NCI-H69 (cell line): ENCODE results near the gene KATNB1.

Experiments
- DNase-seq: peaks from one replicate; lab custom pipeline; 2025; lab: John Stamatoyannopoulos, UW

The KATNB1 gene, protein sequence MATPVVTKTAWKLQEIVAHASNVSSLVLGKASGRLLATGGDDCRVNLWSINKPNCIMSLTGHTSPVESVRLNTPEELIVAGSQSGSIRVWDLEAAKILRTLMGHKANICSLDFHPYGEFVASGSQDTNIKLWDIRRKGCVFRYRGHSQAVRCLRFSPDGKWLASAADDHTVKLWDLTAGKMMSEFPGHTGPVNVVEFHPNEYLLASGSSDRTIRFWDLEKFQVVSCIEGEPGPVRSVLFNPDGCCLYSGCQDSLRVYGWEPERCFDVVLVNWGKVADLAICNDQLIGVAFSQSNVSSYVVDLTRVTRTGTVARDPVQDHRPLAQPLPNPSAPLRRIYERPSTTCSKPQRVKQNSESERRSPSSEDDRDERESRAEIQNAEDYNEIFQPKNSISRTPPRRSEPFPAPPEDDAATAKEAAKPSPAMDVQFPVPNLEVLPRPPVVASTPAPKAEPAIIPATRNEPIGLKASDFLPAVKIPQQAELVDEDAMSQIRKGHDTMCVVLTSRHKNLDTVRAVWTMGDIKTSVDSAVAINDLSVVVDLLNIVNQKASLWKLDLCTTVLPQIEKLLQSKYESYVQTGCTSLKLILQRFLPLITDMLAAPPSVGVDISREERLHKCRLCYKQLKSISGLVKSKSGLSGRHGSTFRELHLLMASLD

DNA sequence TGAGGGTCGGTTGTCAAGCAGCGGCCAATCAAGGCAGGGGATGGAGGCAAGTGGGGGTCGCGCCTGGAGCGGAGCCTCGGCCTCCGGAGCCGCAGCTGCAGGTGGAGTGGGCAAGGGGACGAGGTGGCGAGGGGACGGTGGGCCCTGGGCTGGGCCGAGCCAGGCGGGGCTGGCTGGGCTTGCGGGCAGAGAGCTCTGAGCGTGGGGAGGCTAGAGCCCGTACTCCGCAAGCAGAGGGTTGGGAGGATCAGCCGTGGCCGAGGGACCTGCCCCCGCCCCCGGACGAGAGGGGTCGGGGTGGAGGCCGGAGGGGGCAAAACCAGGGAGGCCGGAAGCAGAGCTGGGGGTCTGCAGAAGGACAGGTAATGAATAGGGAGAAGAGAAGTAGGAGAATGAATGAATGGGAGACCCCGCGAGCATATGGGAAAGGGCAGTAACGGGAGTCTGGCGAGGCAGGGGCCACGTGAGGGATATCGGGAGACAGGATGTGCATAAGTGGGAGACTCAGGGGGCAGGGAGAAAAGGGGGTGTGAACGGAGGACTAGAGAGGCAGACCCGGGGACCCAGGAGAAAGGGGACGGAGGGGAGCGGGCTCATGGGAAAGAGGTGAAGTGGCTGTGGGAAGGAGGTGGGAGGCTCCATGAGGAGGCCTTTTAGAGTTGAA is at the start of gene KATNB1:
KATNB1 (plus strand) TSS at position 16 of the 664 bp plus-strand sequence. CDS start 1,474 bp downstream, outside the sequence.
- peak; percentile 35 for DNase-seq

DNA sequence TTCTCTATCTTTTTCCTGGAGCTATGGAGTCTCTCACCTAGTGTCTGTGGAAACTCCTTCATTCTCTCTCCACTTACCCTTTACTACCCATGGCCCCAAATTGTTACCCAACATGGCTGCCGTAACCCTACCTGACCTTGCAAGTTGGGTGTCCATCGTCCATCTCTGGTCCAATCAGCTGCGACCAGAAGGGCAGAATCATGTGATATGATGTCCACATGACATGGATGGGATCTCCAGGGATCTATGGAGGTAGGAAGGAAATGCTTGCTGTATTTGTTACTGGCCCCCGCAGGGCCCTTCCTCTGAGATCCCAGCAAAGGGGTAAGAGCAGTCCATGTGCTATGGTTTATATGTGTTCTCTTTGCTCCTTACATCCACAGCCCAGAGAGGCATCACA is 49.0 kb upstream of the KATNB1 start:
- no peak for DNase-seq

DNA sequence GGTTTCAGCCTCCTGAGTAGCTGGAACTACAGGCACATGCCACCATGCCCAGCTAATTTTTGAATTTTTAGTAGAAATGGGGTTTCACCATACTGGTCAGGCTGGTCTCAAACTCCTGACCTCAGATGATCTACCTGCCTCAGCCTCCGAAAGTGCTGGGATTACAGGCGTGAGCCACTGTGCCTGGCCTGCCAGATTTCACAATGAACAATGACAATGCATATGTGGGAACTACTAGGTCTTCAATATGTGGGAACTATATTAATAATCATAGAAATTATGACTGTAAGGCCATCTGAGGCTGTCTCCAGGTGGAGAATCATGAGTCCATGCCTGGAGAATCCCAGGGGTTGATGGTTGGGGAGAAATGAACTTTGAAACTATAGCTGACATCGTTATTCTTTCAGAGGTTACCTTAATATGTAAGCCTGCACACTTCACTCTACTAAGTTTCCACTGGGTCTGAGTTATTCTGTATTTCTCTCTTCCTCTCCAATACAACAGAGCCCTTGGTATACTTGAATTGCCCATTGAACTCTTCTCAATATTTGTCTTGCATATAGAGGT is 48.1 kb upstream of the KATNB1 start:
- no peak for DNase-seq

DNA sequence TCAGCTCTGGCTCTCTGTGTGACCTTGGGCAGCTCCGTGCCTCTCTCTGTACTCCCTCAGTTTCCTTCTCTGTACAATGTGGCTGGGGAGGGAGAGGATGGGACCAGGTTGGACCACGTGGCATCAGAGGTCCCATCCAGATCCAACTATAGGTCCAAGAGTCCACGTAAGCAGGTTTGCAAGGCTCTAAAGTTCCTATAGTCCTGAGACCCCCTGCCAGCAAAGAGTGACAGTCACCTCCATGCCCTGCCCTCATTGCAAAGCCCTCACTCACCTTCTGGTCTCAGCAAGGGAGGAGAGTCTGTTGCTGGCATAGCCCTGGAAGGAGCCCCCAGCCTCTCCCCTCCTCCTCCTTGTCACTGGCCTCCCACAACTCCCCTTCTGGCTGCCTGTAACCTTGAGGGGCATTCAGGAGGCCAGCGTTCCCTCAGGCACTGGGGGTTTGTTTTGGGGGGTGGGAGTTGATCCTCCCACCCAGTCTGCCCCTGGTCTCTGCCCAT is 47.0 kb upstream of the KATNB1 start:
- DNase-seq: no peak

DNA sequence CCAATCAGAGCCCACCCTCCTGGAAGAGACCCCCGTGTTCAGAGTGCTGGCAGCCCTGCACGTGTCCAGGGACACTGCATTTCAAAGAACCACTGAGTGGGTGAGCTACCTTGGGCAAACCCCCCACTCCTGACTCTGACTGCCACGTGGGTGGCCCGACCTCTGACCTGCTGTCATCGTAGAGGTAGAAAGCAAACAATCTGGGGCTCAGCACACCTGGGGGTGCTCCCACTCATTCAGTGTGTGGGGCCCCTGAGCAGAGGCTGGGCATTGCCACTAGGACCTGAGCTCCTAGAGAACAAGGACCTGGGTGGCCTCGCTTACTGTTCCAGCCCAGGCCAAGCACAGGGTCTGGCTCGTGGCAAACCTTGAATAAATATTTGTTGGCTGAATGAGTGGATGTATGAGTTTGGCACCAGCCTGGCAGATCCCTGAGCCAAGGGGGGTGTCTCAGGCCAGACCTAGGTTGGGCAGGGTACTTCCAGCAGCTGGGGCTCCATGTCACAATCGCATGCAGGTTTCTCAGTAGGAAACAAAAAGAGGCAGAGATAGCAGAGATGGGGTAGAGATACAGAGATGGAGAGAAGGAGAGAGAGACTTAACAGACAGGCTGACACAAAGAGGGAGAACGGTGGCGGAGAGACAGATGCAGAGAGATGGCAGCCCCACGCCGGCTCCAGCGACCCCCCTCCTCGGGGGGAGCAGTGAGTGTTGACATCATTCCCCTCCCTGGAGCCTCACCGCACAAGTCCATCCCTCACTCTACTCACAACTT is 46.4 kb upstream of the KATNB1 start:
- DNase-seq: no peak

DNA sequence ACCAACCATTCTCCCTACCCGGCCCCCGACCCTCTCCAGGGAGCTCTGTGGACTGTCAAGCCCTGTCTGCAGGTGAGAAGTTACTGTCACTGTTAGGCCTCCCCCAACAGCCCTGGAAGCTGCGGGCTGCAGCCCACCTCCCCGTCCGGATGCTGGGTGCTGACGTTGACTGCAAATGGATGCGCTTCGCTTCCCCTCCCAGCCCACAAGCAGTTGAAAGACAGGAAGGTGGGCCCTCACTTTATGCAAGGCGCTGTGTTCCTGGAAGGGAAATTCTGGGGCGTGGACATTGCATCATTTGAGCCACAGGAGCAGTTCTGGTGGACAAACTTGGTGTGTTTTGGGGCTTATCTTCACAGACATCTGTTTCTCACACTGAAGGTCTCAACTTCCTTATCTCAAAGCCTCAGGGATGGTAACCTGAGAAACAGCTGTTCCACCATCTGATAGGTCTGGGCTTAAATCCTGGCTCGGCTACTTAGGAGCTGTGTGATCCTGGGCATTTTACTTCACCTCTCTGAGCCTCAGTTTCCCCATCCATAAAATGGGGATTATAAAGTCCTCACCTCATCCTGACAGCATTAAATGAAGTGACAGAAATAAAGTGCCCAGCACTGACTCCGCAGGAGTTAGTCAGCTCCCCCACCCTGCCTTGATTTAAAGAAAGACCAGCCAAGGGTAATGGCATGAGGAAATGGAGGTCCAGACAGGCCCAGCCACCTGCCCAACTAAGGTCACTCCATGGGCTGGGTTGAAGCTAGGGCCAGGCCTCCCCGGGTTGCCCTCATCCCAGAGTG is 45.6 kb upstream of the KATNB1 start:
- DNase-seq: no peak

DNA sequence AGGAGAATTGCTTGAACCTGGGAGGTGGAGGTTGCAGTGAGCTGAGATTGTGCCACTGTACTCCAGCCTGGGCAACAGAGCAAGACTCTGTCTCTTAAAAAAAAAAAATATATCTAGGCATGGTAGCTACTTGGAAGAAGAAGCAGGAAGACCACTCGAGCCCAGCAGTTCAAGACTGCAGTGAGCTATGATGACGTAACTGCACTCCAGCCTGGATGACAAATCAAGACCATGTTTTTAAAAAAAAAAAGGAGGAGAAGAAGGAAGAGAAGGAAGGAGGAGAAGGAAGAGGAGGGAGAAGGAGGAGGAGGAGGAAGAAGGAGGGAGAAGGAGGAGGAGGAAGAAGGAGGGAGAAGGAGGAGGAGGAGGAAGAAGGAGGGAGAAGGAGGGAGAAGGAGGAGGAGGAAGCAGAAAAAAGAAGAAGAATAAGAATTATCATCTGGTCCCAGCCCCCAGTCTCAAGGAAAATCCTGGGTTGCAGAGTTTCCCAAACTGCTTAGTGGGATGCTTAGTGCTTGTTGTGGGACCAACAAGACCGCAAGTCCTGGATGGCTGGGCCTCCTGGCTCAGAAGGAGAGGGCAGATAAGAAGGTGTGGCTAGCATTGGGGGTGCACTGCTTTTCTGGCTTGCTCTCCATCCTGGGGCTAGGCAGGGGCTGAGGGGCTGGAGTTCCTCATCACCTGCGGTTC is 44.6 kb upstream of the KATNB1 start:
- DNase-seq: no peak

DNA sequence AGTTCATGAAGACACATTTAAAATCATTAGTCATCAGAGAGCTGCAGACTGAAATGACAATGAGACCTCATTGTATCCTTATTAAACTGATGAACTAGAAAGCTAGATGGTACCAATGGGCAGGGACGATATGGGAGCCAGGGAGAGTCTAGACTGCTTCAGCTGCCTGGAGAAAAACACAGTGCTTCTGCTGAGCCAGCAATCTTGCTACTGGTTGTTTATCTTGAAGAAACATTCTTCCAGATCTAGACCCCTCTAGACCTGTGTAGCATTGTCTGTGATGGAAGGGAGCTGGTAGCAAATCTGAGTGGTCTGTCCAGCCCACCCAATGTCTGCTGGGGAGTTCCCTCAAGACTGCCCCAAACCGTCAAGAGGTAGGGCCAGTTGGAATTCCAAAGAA is 42.9 kb upstream of the KATNB1 start:
- DNase-seq: no peak

DNA sequence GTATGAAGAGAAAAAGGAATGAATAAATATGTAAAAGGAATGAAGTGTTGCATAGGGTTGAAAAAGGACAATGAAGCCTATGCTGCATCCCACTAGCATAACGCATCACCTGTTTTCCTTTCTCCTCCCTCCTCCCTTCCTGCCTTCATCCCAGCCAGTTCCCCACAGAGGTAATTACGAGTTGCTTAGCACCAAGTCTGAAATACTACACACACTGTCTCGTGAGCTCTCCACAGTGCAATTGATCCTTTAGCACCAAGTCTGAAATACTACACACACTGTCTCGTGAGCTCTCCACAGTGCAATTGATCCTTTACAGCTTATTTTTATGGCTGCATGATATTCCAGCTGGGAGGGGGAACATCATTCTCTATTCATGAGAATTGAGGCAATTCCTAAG is 42.0 kb upstream of the KATNB1 start:
- DNase-seq: no peak

DNA sequence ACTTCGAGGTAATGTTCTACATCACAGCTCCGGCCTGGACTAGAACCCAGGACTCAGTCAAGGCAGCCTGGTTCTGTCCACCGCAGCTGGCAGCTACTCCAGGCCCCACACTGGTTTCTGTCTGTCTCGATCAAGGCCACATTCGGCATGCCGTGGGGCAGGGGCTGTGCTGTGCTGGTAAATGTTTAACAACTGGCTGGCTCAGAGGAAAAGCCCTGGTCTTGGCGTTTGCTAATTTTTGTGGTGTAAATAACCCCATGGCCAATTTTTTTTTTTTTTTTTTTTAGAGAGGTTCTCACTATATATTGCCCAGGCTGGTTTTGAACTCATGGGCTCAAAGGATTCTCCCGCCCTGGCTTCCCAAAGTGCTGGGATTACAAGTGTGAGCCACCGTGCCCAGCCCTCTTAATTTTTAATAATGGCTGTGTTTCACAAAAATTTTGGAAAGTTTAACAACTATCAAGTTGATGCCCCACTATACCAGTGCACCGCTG is 41.3 kb upstream of the KATNB1 start:
- DNase-seq: no peak

DNA sequence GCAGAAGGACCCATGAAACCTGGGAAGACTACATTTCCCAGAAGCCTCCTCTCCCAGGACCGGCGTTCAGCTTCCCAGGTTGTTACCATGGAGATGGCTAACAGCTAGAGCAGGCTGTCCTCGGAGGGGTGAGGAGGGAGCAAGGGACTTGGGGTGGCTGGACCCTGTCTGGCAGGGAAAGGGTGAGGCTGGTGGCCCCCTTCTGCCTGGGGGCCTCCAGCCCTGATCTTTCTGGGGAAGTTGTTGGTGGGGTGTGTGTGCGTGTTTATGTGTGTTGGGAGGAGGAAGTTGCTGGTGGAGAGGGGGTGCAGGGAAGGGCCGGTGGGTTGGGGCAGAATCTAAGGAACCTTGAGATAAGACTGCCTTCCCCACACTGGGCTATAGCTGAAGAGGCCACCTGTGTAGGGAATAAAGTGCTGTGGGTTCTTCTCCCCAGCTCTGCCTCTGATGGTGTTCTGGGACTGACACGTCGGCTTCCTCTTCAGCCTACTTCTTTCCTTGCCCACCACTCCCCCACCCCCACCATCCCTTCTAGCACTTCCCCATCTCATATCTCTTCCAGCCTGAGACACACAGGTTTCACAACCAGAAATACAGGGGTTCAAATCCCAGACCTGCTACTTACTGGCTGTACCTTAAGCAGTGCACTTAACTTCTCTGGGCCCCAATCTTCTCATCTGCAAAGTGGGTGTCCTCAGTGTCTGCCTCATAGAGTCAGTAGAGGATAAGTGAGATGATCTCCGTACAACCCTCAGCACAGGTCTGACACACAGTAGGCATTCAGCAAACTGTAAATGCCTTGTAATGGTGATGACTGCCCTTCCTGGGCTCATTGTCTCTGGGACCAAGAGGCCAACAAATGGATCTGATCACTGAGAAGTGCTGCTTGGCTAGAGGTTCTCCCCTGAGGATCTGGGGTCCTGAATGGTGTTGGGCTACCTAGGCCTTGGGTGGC is 40.6 kb upstream of the KATNB1 start, which contains the start of gene DRC7:
DRC7 (plus strand) TSS at position 82 of the 955 bp plus-strand sequence. CDS start 3,144 bp downstream, outside the sequence.
- DNase-seq: peak; percentile 59

DNA sequence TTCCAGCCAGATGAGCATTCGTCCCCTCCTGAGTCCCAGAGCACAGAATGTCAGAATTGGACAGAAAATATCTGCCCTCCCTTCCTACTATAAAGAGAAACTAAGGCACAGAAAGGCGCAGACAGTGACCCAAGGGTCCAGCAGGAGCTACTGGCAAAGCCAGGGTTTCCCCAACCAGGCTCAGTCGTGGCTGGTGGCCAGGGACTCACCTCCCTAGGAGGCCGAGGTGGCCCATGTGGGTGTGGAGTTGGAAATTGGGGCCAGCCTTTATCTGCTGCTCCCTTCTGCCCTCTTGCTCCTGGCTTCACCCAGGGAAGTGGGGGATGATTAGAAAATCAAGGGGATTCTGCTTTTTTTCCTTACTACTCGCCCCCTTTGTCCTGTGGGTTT is 39.9 kb upstream of the KATNB1 start:
- no peak for DNase-seq

DNA sequence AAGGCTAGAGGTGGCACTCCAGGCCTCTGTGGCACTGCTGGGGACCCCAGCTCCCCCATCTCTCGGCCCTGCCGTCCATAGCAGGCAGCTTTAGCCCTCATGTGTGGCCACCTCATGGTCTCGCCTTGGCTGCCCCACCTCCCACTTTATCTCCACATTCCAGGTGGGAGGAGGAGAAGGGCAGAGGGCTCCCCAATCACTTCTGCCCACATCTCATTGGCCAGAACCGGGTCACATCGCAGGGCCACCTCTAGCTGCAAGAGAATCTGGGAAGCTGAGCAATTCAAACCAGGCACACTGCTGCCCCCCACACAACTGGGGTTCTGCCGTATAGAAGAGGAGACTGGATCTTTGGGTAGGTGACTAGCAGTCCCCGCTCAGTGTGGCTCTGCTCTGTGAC is 39.3 kb upstream of the KATNB1 start:
- DNase-seq: no peak

DNA sequence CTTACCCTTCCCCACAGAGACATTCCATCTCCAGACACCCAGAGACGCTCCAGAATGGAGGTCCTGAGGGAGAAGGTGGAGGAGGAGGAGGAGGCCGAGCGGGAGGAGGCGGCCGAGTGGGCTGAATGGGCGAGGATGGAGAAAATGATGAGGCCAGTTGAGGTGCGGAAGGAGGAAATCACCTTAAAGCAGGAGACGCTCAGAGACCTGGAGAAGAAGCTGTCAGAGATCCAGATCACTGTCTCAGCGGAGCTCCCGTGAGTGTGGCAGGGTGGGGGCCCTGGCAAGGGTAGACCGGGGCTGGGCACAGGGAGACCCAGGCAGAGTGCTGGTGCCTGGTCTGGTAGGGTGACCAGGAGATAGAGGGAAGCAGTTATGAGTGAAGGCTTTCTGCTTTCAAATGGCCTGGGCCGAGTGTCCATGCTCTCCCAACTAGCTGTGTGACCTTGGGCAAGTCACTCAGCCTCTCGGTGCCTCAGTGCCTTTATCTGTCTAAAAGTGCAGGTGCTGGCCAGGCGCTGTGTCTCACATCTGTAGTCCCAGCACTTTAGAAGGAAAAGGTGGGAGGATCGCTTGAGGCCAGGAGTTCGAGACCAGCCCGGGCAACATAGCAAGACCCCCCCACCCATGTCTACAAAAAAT is 37.6 kb upstream of the KATNB1 start:
- DNase-seq: no peak

DNA sequence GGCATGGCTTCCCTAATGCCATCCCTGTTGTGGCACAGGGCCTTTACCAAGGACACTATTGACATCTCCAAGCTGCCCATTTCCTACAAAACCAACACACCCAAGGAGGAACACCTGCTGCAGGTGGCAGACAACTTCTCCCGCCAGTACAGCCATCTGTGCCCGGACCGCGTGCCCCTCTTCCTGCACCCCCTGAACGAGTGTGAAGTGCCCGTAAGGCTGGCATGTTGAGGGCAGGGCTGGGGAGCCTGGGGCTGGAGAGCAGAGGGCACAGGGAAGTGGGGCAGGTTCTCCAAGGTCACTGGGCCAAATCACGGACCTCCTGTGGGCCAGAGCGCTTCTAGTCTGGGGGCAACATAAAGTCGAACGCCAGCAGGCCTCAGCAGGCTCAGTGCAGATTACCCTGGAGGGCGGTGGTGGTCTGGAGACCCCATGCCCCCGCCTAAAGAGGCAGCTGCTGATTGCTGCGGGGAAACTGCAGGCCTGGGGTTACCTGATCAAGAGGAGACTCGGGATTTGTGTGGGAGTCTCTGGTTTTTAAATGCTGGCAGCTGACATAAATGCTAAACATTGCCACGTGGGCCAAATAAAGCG is 36.7 kb upstream of the KATNB1 start:
- DNase-seq: no peak

DNA sequence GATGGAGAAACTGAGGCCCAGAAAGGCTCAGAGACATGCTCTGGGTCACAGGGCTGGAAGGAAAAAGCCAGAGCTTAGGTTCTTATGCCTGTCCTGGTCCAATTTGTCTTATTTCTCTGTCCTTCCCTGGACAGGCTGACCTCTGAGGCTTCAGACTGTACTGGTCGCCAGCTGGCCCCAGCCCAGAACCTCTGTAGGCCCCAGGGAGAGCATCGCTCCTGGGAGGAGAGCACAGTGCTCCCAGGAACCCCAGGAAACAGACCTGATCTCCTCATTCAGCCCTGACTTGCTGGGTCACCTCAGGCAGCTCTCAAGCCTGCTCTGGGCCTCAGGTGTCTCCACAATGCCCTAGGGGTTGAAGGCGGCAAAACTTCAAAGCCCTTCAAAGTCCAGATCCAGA is 36.1 kb upstream of the KATNB1 start:
- no peak for DNase-seq

DNA sequence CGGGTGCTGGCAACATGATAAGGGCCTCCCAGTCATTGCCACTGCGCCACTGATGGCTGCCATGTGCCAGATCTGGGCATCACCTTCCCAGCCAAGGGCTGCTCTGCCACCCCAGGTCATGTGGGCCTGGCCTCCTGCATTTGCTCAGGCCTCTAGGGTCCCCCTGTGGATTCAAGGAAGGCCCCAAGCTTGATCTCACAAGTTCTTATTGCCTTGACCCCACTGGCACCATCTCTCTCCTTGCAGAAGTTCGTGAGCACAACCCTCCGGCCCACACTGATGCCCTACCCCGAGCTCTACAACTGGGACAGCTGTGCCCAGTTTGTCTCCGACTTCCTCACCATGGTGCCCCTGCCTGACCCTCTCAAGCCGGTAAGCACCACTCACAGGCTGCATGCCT is 35.7 kb upstream of the KATNB1 start:
- no peak for DNase-seq
